ENCODE measurements around the gene ITFG2. TPM values are rescaled to one million over a fixed set of nuclear protein-coding genes. Genes with fewer than 3 reads are reported as not detected.

ITFG2 gene
- total and polyA plus RNA-seq, 5 donors from 2014 or later: 38.8 to 80.0 (median 47.6) TPM

- peaks cover 0 to 2% (median 0%) of the 10 kb centered on the region in 4 donors for H3K4me1 Mint-ChIP-seq
These were observed 41.2 kb downstream of the ITFG2 start for GRCh38 chr12:2853626-2854025.

GRCh38 chr12:2854669-2855453 lies 42.4 kb downstream of the ITFG2 start:
- H3K4me3 Mint-ChIP-seq: no peak overlapping the region
- Histone ChIP-seq H3K4me3 (ENCODE audit: low read depth, low read length) (no peak overlapping the region), H3K27ac (ENCODE audit: insufficient read depth, low read length, poor library complexity, severe bottlenecking) (no peak overlapping the region), H3K36me3 (ENCODE audit: control insufficient read depth, insufficient read depth, low read length) (peaks cover 26% of the 10 kb centered on the region), H3K27me3 (ENCODE audit: control insufficient read depth, insufficient read depth, low read length) (no peaks in the 10 kb centered on the region), H3K4me1 (ENCODE audit: control insufficient read depth, insufficient read depth, low read length, poor library complexity, severe bottlenecking) (no peaks in the 10 kb centered on the region), H3K9me3 (ENCODE audit: control insufficient read depth in 2 of 2, low read length in 2 of 2) (no peaks in the 10 kb centered on the region)
- peaks cover 0 to 2% (median 0%) of the 10 kb centered on the region in 4 donors for H3K4me1 Mint-ChIP-seq
- ATAC-seq (ENCODE audit: low read depth in 2 of 2): no peak
- DNase-seq: no peak
- H3K9me3 Mint-ChIP-seq: no peaks in the 10 kb centered on the region
- no peaks in the 10 kb centered on the region for H3K27me3 Mint-ChIP-seq
- H3K36me3 Mint-ChIP-seq: peaks cover 14% of the 10 kb centered on the region
- H3K27ac Mint-ChIP-seq: peak overlapping the region in 1 of 3 donors; percentile 82

More at GRCh38 chr12:2853626-2854025, 41.2 kb downstream of the ITFG2 start:
- DNase-seq (peak in 2 of 3 donors; percentile 30 to 39), ATAC-seq (ENCODE audit: low read depth in 2 of 2) (peak; percentile 45 to 46)
- H3K4me1 ChIP-seq (ENCODE audit: control insufficient read depth, insufficient read depth, low read length, poor library complexity, severe bottlenecking): no peaks in the 10 kb centered on the region
- no peaks in the 10 kb centered on the region for H3K27me3 ChIP-seq (ENCODE audit: control insufficient read depth, insufficient read depth, low read length)
- H3K4me3 Mint-ChIP-seq: no peak overlapping the region
- H3K36me3 Mint-ChIP-seq: peaks cover 11% of the 10 kb centered on the region
- no peaks in the 10 kb centered on the region for H3K9me3 ChIP-seq (ENCODE audit: control insufficient read depth in 2 of 2, low read length in 2 of 2)
- H3K9me3 Mint-ChIP-seq: no peaks in the 10 kb centered on the region
- no peak overlapping the region for H3K4me3 ChIP-seq (ENCODE audit: low read depth, low read length)
- H3K36me3 ChIP-seq (ENCODE audit: control insufficient read depth, insufficient read depth, low read length): peaks cover 19% of the 10 kb centered on the region
- H3K27ac ChIP-seq (ENCODE audit: insufficient read depth, low read length, poor library complexity, severe bottlenecking): no peak overlapping the region
- H3K27me3 Mint-ChIP-seq: no peaks in the 10 kb centered on the region
- peak overlapping the region in 1 of 3 donors; percentile 48 for H3K27ac Mint-ChIP-seq

- Histone ChIP-seq H3K27ac (ENCODE audit: insufficient read depth, low read length, poor library complexity, severe bottlenecking) (no peak overlapping the region), H3K9me3 (ENCODE audit: control insufficient read depth in 2 of 2, low read length in 2 of 2) (no peaks in the 10 kb centered on the region), H3K4me1 (ENCODE audit: control insufficient read depth, insufficient read depth, low read length, poor library complexity, severe bottlenecking) (no peaks in the 10 kb centered on the region), H3K4me3 (ENCODE audit: low read depth, low read length) (no peak overlapping the region), H3K36me3 (ENCODE audit: control insufficient read depth, insufficient read depth, low read length) (peaks cover 26% of the 10 kb centered on the region), H3K27me3 (ENCODE audit: control insufficient read depth, insufficient read depth, low read length) (no peaks in the 10 kb centered on the region)
- H3K36me3 Mint-ChIP-seq: peaks cover 19% of the 10 kb centered on the region
- no peak for DNase-seq
- H3K27me3 Mint-ChIP-seq: no peaks in the 10 kb centered on the region
- no peaks in the 10 kb centered on the region for H3K9me3 Mint-ChIP-seq
- peaks cover 0 to 2% (median 0%) of the 10 kb centered on the region in 4 donors for H3K4me1 Mint-ChIP-seq
- H3K4me3 Mint-ChIP-seq: no peak overlapping the region
- peak overlapping the region in 2 of 3 donors; percentile 55 to 76 for H3K27ac Mint-ChIP-seq
- no peak for ATAC-seq (ENCODE audit: low read depth in 2 of 2)
These were observed 43.1 kb downstream of the ITFG2 start for GRCh38 chr12:2855546-2855945.

- Histone ChIP-seq H3K27me3 (ENCODE audit: control insufficient read depth, insufficient read depth, low read length) (no peaks in the 10 kb centered on the region), H3K27ac (ENCODE audit: insufficient read depth, low read length, poor library complexity, severe bottlenecking) (no peak overlapping the region), H3K9me3 (ENCODE audit: control insufficient read depth in 2 of 2, low read length in 2 of 2) (no peaks in the 10 kb centered on the region), H3K4me1 (ENCODE audit: control insufficient read depth, insufficient read depth, low read length, poor library complexity, severe bottlenecking) (no peaks in the 10 kb centered on the region), H3K4me3 (ENCODE audit: low read depth, low read length) (no peak overlapping the region), H3K36me3 (ENCODE audit: control insufficient read depth, insufficient read depth, low read length) (peaks cover 26% of the 10 kb centered on the region)
- H3K9me3 Mint-ChIP-seq: no peaks in the 10 kb centered on the region
- H3K36me3 Mint-ChIP-seq: peaks cover 19% of the 10 kb centered on the region
- H3K4me3 Mint-ChIP-seq: no peak overlapping the region
- H3K4me1 Mint-ChIP-seq: peaks cover 0 to 2% (median 0%) of the 10 kb centered on the region in 4 donors
- H3K27me3 Mint-ChIP-seq: no peaks in the 10 kb centered on the region
- ATAC-seq (ENCODE audit: low read depth in 2 of 2) (no peak), DNase-seq (no peak)
- H3K27ac Mint-ChIP-seq: peak overlapping the region in 1 of 3 donors; percentile 55
These were observed 43.6 kb downstream of the ITFG2 start for GRCh38 chr12:2856051-2856450.

GRCh38 chr12:2857021-2857431 lies 44.6 kb downstream of the ITFG2 start, which contains the start of gene TEX52:
TSS of gene TEX52 (minus strand) at chr12:2857039. CDS start at chr12:2857026, 13 bp downstream.
- Mint-ChIP-seq H3K27me3 (no peaks in the 10 kb centered on the region), H3K9me3 (no peaks in the 10 kb centered on the region), H3K4me1 (peaks cover 0 to 2% (median 0%) of the 10 kb centered on the region in 4 donors), H3K36me3 (peaks cover 19% of the 10 kb centered on the region), H3K27ac (peak within 1 kb of the TSS in 1 of 3 donors; percentile 55), H3K4me3 (no peak within 1 kb of the TSS)
- DNase-seq (no peak), ATAC-seq (ENCODE audit: low read depth in 2 of 2) (no peak)
- Histone ChIP-seq H3K4me3 (ENCODE audit: low read depth, low read length) (no peak within 1 kb of the TSS), H3K36me3 (ENCODE audit: control insufficient read depth, insufficient read depth, low read length) (peaks cover 26% of the 10 kb centered on the region), H3K9me3 (ENCODE audit: control insufficient read depth in 2 of 2, low read length in 2 of 2) (no peaks in the 10 kb centered on the region), H3K27me3 (ENCODE audit: control insufficient read depth, insufficient read depth, low read length) (no peaks in the 10 kb centered on the region), H3K4me1 (ENCODE audit: control insufficient read depth, insufficient read depth, low read length, poor library complexity, severe bottlenecking) (no peaks in the 10 kb centered on the region), H3K27ac (ENCODE audit: insufficient read depth, low read length, poor library complexity, severe bottlenecking) (no peak within 1 kb of the TSS)

- Histone ChIP-seq H3K4me3 (ENCODE audit: low read depth, low read length) (no peak overlapping the region), H3K27me3 (ENCODE audit: control insufficient read depth, insufficient read depth, low read length) (no peaks in the 10 kb centered on the region), H3K27ac (ENCODE audit: insufficient read depth, low read length, poor library complexity, severe bottlenecking) (no peak overlapping the region), H3K4me1 (ENCODE audit: control insufficient read depth, insufficient read depth, low read length, poor library complexity, severe bottlenecking) (no peaks in the 10 kb centered on the region), H3K9me3 (ENCODE audit: control insufficient read depth in 2 of 2, low read length in 2 of 2) (no peaks in the 10 kb centered on the region), H3K36me3 (ENCODE audit: control insufficient read depth, insufficient read depth, low read length) (peaks cover 26% of the 10 kb centered on the region)
- peaks cover 0 to 2% (median 0%) of the 10 kb centered on the region in 4 donors for H3K4me1 Mint-ChIP-seq
- ATAC-seq (ENCODE audit: low read depth in 2 of 2) (no peak), DNase-seq (no peak)
- H3K36me3 Mint-ChIP-seq: peaks cover 19% of the 10 kb centered on the region
- H3K27me3 Mint-ChIP-seq: no peaks in the 10 kb centered on the region
- H3K27ac Mint-ChIP-seq: no peak overlapping the region
- H3K9me3 Mint-ChIP-seq: no peaks in the 10 kb centered on the region
- no peak overlapping the region for H3K4me3 Mint-ChIP-seq
These were observed 45.1 kb downstream of the ITFG2 start for GRCh38 chr12:2857576-2857975.

- peaks cover 26% of the 10 kb centered on the region for H3K36me3 ChIP-seq (ENCODE audit: control insufficient read depth, insufficient read depth, low read length)
- H3K27ac ChIP-seq (ENCODE audit: insufficient read depth, low read length, poor library complexity, severe bottlenecking): no peak overlapping the region
- Mint-ChIP-seq H3K4me3 (no peak overlapping the region), H3K4me1 (peaks cover 0 to 2% (median 0%) of the 10 kb centered on the region in 4 donors), H3K36me3 (peaks cover 19% of the 10 kb centered on the region), H3K9me3 (no peaks in the 10 kb centered on the region), H3K27ac (peak overlapping the region in 1 of 3 donors; percentile 25), H3K27me3 (no peaks in the 10 kb centered on the region)
- H3K27me3 ChIP-seq (ENCODE audit: control insufficient read depth, insufficient read depth, low read length): no peaks in the 10 kb centered on the region
- H3K4me3 ChIP-seq (ENCODE audit: low read depth, low read length): no peak overlapping the region
- no peak for ATAC-seq (ENCODE audit: low read depth in 2 of 2)
- no peaks in the 10 kb centered on the region for H3K9me3 ChIP-seq (ENCODE audit: control insufficient read depth in 2 of 2, low read length in 2 of 2)
- H3K4me1 ChIP-seq (ENCODE audit: control insufficient read depth, insufficient read depth, low read length, poor library complexity, severe bottlenecking): no peaks in the 10 kb centered on the region
- DNase-seq: no peak
These were observed 45.9 kb downstream of the ITFG2 start for GRCh38 chr12:2858334-2858733.
